H1 (cell line): Measurements from ENCODE around the gene ABCC4. TPM values are rescaled to one million over a fixed set of nuclear protein-coding genes. Genes with fewer than 3 reads are reported as not detected.

Source experiments
- CTCF ChIA-PET: fragments of 300-600 bp; sonication (Branson Sonifier 250); formaldehyde crosslinking; loops from one replicate; lab custom pipeline; 2021; ENCODE audit not compliant: partially characterized antibody; lab: Charles Lee
- POLR2A ChIA-PET: fragments of 300-600 bp; sonication (Branson Sonifier 250); formaldehyde crosslinking; loops from one replicate; lab custom pipeline; 2021; ENCODE audit warnings: inconsistent platforms; ENCODE audit not compliant: partially characterized antibody; lab: Charles Lee
- DNase-seq, 2 experiments: peaks; one replicate each; pipeline versions ENCODE4 v3.0.0 to v3.0.0-alpha.2; 2010 to 2022; ENCODE audit warnings: low spot score in 2 of 2, low read depth in 1 of 2, mixed read lengths in 1 of 2
- FAIRE-seq: peaks from 2 replicates; lab custom pipeline; 2011; peaks lifted over from hg19 to GRCh38; lab: Jason Lieb, UNC
- H2AFZ ChIP-seq: 2 replicates; pipeline ENCODE4 v1.8.1; 2012; ENCODE audit warnings: low read length, inconsistent platforms
- H2AK5ac ChIP-seq: 2 replicates; pipeline ENCODE4 v1.6.1; 2013; ENCODE audit warnings: low read depth, low read length
- H2BK120ac ChIP-seq: replicated peaks from 2 replicates; pipeline ENCODE3; 2013; ENCODE audit warnings: low read depth, low read length, inconsistent platforms
- H2BK12ac ChIP-seq: 2 replicates; pipeline ENCODE4 v1.6.1; 2013; ENCODE audit warnings: low read depth, low read length
- H2BK15ac ChIP-seq: 2 replicates; pipeline ENCODE4 v1.6.1; 2013; ENCODE audit warnings: low read length
- H2BK20ac ChIP-seq: 2 replicates; pipeline ENCODE4 v1.6.1; 2013; ENCODE audit warnings: low read length
- H2BK5ac ChIP-seq: 2 replicates; pipeline ENCODE4 v1.6.1; 2013; ENCODE audit warnings: low read depth, low read length
- H3K14ac ChIP-seq: 2 replicates; pipeline ENCODE4 v1.6.1; 2013; ENCODE audit warnings: inconsistent platforms; ENCODE audit not compliant: insufficient read length
- H3K18ac ChIP-seq: 2 replicates; pipeline ENCODE4 v1.6.1; 2013; ENCODE audit warnings: low read length; ENCODE audit errors: extremely low read depth
- H3K23ac ChIP-seq: 2 replicates; pipeline ENCODE4 v1.6.1; 2013; ENCODE audit warnings: inconsistent platforms; ENCODE audit not compliant: insufficient read length
- H3K23me2 ChIP-seq: 2 replicates; pipeline ENCODE4 v1.6.1; 2013; ENCODE audit warnings: low read depth, low read length
- H3K27ac ChIP-seq: 2 replicates; pipeline ENCODE4 v1.6.1; 2011; ENCODE audit warnings: low read depth, low read length, inconsistent platforms
- H3K27me3 ChIP-seq, 4 experiments: replicated peaks in 1 of 4; 1 replicate in 1 of 4; 2 replicates in 3 of 4; pipeline versions ENCODE4 v1.6.1 to v1.8.1; 2011 to 2013; ENCODE audit warnings: low read length in 3 of 4, mild to moderate bottlenecking in 3 of 4, inconsistent platforms in 2 of 4, mixed read lengths in 2 of 4, moderate library complexity in 1 of 4; ENCODE audit not compliant: control insufficient read depth in 3 of 4, insufficient read depth in 3 of 4; ENCODE audit errors: extremely low read depth in 1 of 4
- H3K36me3 ChIP-seq, 4 experiments: 2 replicates each; pipeline versions ENCODE4 v1.6.1 to v1.8.1; 2011 to 2013; ENCODE audit warnings: mild to moderate bottlenecking in 4 of 4, low read length in 3 of 4, moderate library complexity in 2 of 4, control low read depth in 1 of 4, inconsistent platforms in 1 of 4; ENCODE audit not compliant: insufficient read depth in 4 of 4, control insufficient read depth in 2 of 4
- H3K4ac ChIP-seq: replicated peaks from 2 replicates; pipeline ENCODE3; 2013; ENCODE audit warnings: low read length, low read depth, mixed read lengths, inconsistent platforms; ENCODE audit not compliant: insufficient read length
- H3K4me1 ChIP-seq, 4 experiments: replicated peaks in 1 of 4; 1 replicate in 1 of 4; 2 replicates in 3 of 4; pipeline versions ENCODE4 v1.6.1 to v1.8.1; 2011 to 2013; ENCODE audit warnings: low read length in 3 of 4, inconsistent platforms in 2 of 4, mixed read lengths in 1 of 4; ENCODE audit not compliant: insufficient read depth in 4 of 4, control insufficient read depth in 3 of 4
- H3K4me2 ChIP-seq, 2 experiments: 2 replicates each; pipeline versions ENCODE4 v1.6.1 to v1.8.1; 2011 to 2013; ENCODE audit warnings: low read depth in 2 of 2, low read length in 2 of 2, control low read depth in 1 of 2, inconsistent platforms in 1 of 2, mild to moderate bottlenecking in 1 of 2; ENCODE audit not compliant: insufficient read depth in 1 of 2
- H3K4me3 ChIP-seq, 4 experiments: fragments of 200-600, 300-600 bp in 1 of 4; sonication (generic), shearing (Covaris generic), sonication (Bioruptor Twin) in 1 of 4; 2 replicates each; pipeline versions ENCODE4 v1.5.1 to v1.8.1; 2011 to 2016; ENCODE audit warnings: low read length in 4 of 4, low read depth in 3 of 4, control low read depth in 2 of 4, inconsistent platforms in 2 of 4, mild to moderate bottlenecking in 2 of 4, mixed read lengths in 1 of 4, moderate library complexity in 1 of 4; ENCODE audit not compliant: insufficient read depth in 2 of 4; ENCODE audit errors: extremely low read depth in 1 of 4
- H3K56ac ChIP-seq: replicated peaks from 2 replicates; pipeline ENCODE3; 2013; ENCODE audit warnings: low read depth, mild to moderate bottlenecking, mixed read lengths, low read length, inconsistent platforms; ENCODE audit not compliant: insufficient read length
- H3K79me1 ChIP-seq: 2 replicates; pipeline ENCODE4 v1.6.1; 2013; ENCODE audit warnings: low read depth, low read length, control low read depth
- H3K79me2 ChIP-seq, 2 experiments: 2 replicates each; pipeline versions ENCODE4 v1.6.1 to v1.8.1; 2012 to 2013; ENCODE audit warnings: low read length in 2 of 2, mild to moderate bottlenecking in 2 of 2, inconsistent platforms in 1 of 2; ENCODE audit not compliant: insufficient read depth in 2 of 2, control insufficient read depth in 1 of 2
- H3K9ac ChIP-seq, 4 experiments: replicated peaks in 1 of 4; 1 replicate in 1 of 4; 2 replicates in 3 of 4; pipeline versions ENCODE4 v1.6.1 to v1.8.1; 2011 to 2013; ENCODE audit warnings: low read depth in 3 of 4, low read length in 3 of 4, control low read depth in 2 of 4, mild to moderate bottlenecking in 2 of 4, moderate library complexity in 2 of 4, inconsistent platforms in 1 of 4; ENCODE audit errors: extremely low read depth in 1 of 4
- H3K9me3 ChIP-seq, 2 experiments: 2 replicates each; pipeline versions ENCODE4 v1.6.1 to v1.8.1; 2012 to 2013; ENCODE audit warnings: mild to moderate bottlenecking in 2 of 2, moderate library complexity in 2 of 2, control low read depth in 1 of 2, inconsistent platforms in 1 of 2, low read depth in 1 of 2, low read length in 1 of 2, mixed read lengths in 1 of 2; ENCODE audit not compliant: insufficient read depth in 2 of 2
- H4K20me1 ChIP-seq, 2 experiments: replicated peaks in 1 of 2; 2 replicates each; pipeline versions ENCODE3 to v1.8.1; 2011 to 2013; ENCODE audit warnings: inconsistent platforms in 2 of 2, low read length in 2 of 2, mild to moderate bottlenecking in 1 of 2; ENCODE audit not compliant: insufficient read depth in 2 of 2, control insufficient read depth in 1 of 2
- H4K5ac ChIP-seq: 2 replicates; pipeline ENCODE4 v1.6.1; 2013; ENCODE audit warnings: low read length, low read depth, mixed read lengths, inconsistent platforms; ENCODE audit not compliant: insufficient read length
- H4K8ac ChIP-seq: 2 replicates; pipeline ENCODE4 v1.8.0; 2013; ENCODE audit warnings: mild to moderate bottlenecking, moderate library complexity, low read length, inconsistent platforms; ENCODE audit not compliant: insufficient read depth; ENCODE audit errors: extremely low read depth
- H4K91ac ChIP-seq: replicated peaks from 2 replicates; pipeline ENCODE3; 2013; ENCODE audit warnings: low read length, mixed read lengths, inconsistent platforms; ENCODE audit not compliant: insufficient read length
- ASH2L ChIP-seq: fragments of 200-600, 300-600 bp; sonication (generic); IDR thresholded peaks from one replicate; pipeline ENCODE4 v1.7.1; 2017; ENCODE audit warnings: low read length
- POLR2A ChIP-seq, 2 experiments: IDR thresholded peaks; 1 replicate in 1 of 2; 2 replicates in 1 of 2; pipeline ENCODE4 v1.6.1; 2011; ENCODE audit warnings: low read depth in 2 of 2, low read length in 2 of 2, mild to moderate bottlenecking in 2 of 2; ENCODE audit errors: control extremely low read depth in 1 of 2
- RBBP5 ChIP-seq: IDR thresholded peaks from 2 replicates; pipeline ENCODE4 v1.7.1; 2012; ENCODE audit warnings: low read depth, mild to moderate bottlenecking, inconsistent platforms, low read length, moderate library complexity, borderline replicate concordance
- SP4 ChIP-seq: IDR thresholded peaks from 2 replicates; pipeline ENCODE4 v1.6.1; 2012; ENCODE audit warnings: low read length, inconsistent platforms
- WGBS, 2 experiments: shearing (Covaris generic) in 1 of 2; methylation state at CpG; one replicate each; pipeline versions ENCODE4 v1.1.6 to v1.1.7; 2013 to 2015; ENCODE audit warnings: low lambda C conversion rate in 2 of 2, mixed read lengths in 2 of 2, inconsistent platforms in 1 of 2, low coverage in 1 of 2, missing lambda C conversion rate in 1 of 2; ENCODE audit not compliant: insufficient replicate concordance in 2 of 2, insufficient coverage in 1 of 2, insufficient read length in 1 of 2; ENCODE audit errors: extremely low coverage in 1 of 2, missing lambda C conversion rate in 1 of 2; 5-methylcytosine and 5-hydroxymethylcytosine counted together
- polyA plus RNA-seq, 7 experiments: library from polyadenylated mRNA; depleted of rRNA in 3 of 7; stranded (reverse) in 5 of 7; unstranded in 2 of 7; fragments of >200 nt in 5 of 7; fragments of 200-250 nt in 2 of 7; gene quantifications; 1 replicate in 5 of 7; 2 replicates in 1 of 7; 4 replicates in 1 of 7; pipeline versions ENCODE4 v1.2.1 to v1.2.3, GENCODE V29; 2011 to 2013; ENCODE audit warnings: missing spikeins in 2 of 7, mixed read lengths in 2 of 7
- total RNA-seq: library from RNA; stranded (reverse); fragmentation: NEBNext Ultra II Directional; extraction: Animal tissue kit (Norgen Biotek cat#: 25700); gene quantifications from 2 replicates; pipeline ENCODE4 v1.2.1, GENCODE V29; 2021

The ABCC4 gene
- total and polyA plus RNA-seq, 2 of the 8 experiments (the other 6 are each of a cell fraction or from before 2014, with no cell fraction given): 4.0 to 14.1 TPM

- Histone ChIP-seq H3K4ac (no peak overlapping the region), H2BK5ac (no peak overlapping the region), H2BK12ac (no peak overlapping the region), H3K18ac (no peak overlapping the region), H4K20me1 (no peaks in the 10 kb centered on the region), H4K91ac (no peak overlapping the region), H3K27me3 (no peaks in the 10 kb centered on the region), H3K23me2 (no peaks in the 10 kb centered on the region), H3K4me3 (no peak overlapping the region), H3K27ac (no peak overlapping the region), H3K56ac (no peak overlapping the region), H2BK120ac (no peak overlapping the region), H3K23ac (no peak overlapping the region), H2AK5ac (no peak overlapping the region), H3K9ac (no peak overlapping the region), H3K14ac (no peak overlapping the region), H3K79me2 (no peaks in the 10 kb centered on the region), H4K8ac (no peak overlapping the region), H3K9me3 (no peaks in the 10 kb centered on the region), H2BK20ac (no peak overlapping the region), H3K36me3 (no peaks in the 10 kb centered on the region), H4K5ac (no peak overlapping the region), H2BK15ac (no peak overlapping the region), H3K79me1 (no peaks in the 10 kb centered on the region), H3K4me1 (no peaks in the 10 kb centered on the region), H2AFZ (no peak overlapping the region), H3K4me2 (no peak overlapping the region)
- DNase-seq (no peak), FAIRE-seq (no peak)
- TF ChIP-seq ASH2L (no peak), POLR2A (IDR thresholded peaks at IDR 0.05; ENCODE audit: control extremely low read depth in 1 of 2, low read depth in 2 of 2, low read length in 2 of 2) (no peak), SP4 (no peak), RBBP5 (no peak)
- POLR2A ChIA-PET: no interaction called here
- CTCF ChIA-PET: interaction anchor here (0.7 to 1.8 kb wide), 4 partner anchors 98 to 525 kb away, joined by 3 to 4 read pairs (median 4); no protein-coding TSS in a partner anchor
- 92% methylated on average over 3 of the region's 3 CpGs; no CpG with 5 or more reads in 1 of the 2 experiments for WGBS, 2 experiments
These were observed 115.9 kb downstream of the ABCC4 start for GRCh38 chr13:95185311-95185710.
